Epithelial cell of proximal tubule (primary cell): ENCODE measurements around the gene MINPP1. TPM values are rescaled to one million over a fixed set of nuclear protein-coding genes. Genes with fewer than 3 reads are reported as not detected.

ENCODE experiments used
- DNase-seq: peaks from one replicate; pipeline ENCODE4 v3.0.0-alpha.2; 2011; ENCODE audit warnings: low read depth
- H3K4me3 ChIP-seq: 2 replicates; pipeline ENCODE4 v1.5.1; 2011; ENCODE audit warnings: low read depth, mild to moderate bottlenecking, low read length
- CTCF ChIP-seq: conservative IDR thresholded peaks from 2 replicates; pipeline ENCODE4 v1.5.1; 2012; ENCODE audit warnings: low read depth, mild to moderate bottlenecking, low read length
- total RNA-seq: library from RNA; depleted of rRNA; stranded (reverse); fragments of >200 nt; gene quantifications from 2 replicates; pipeline ENCODE4 v1.2.3, GENCODE V29; 2015

Gene MINPP1
- total RNA-seq, 1 donor from 2014 or later, result 29.3 TPM

GRCh38 chr10:87534173-87534858 is 29.6 kb downstream of the MINPP1 start:
- H3K4me3 ChIP-seq, result no peak overlapping the region
- DNase-seq, result no peak
- TF ChIP-seq CTCF, result no peak

DNA sequence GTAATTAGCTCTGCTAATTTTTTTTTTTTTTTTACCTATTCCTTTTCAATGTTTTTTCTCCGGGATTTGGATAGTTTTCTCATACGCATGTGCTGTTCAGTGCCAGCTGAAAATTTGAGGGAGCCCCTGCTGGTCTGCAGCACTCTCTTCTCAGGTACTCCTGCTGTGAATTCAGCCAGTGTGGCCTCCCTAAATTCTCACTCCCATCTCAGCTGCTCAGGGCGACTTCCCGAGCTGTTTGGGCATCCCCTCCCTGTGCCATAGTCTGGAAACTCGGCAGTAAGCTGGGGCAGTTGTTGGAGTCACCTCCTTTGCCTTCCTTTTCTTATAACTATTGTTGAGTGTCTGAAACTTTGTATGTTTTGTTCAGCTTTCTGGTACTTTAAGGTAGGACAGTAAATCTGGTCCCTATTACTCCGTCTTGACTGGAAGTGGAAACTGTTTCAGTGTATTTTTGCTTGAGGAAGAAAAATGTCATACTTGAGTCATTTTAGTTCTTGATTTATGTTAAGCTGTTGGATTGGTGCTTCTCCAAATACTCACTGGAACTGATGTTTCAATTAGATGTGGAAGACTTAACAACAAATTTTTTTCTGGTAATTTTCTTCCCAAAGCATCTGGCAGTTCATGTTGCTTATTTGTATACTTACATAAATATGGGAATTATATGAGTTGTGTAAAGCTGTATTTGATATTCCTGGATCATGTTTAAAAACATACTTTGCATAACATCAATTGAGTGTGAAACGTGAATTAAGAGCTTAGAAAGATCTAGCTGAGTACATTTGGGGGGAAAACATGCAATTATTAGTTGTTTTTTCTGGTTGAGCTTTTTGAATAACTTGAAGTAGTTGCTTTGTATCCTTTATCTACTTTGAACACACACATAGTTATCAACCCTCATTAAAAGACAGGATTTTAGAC is 33.7 kb downstream of the MINPP1 start:
- H3K4me3 ChIP-seq, result no peak overlapping the region
- no peak for DNase-seq
- no peak for TF ChIP-seq CTCF

GRCh38 chr10:87541114-87541513 is 36.4 kb downstream of the MINPP1 start:
- no peak for TF ChIP-seq CTCF
- no peak for DNase-seq
- no peak overlapping the region for H3K4me3 ChIP-seq

DNA sequence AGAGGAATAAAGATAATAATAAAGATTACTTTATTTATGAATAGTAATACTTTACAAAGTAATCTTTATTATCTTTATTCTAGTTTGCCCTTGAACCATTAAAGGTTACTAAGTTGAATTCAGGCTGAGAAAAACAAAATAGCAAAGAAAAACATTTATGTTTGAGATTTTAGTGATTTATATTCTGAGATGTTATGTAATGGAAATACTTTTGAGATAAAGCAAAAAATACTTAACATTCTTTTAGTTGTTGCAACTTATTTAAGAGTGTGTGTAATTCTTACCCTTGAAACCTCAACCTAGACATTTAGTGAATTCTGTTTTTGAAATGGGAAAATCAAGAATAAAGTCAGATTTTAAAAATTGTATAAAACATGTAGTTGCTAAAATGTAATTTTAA is 40.0 kb downstream of the MINPP1 start:
- no peak for TF ChIP-seq CTCF
- no peak for DNase-seq
- no peak overlapping the region for H3K4me3 ChIP-seq

DNA sequence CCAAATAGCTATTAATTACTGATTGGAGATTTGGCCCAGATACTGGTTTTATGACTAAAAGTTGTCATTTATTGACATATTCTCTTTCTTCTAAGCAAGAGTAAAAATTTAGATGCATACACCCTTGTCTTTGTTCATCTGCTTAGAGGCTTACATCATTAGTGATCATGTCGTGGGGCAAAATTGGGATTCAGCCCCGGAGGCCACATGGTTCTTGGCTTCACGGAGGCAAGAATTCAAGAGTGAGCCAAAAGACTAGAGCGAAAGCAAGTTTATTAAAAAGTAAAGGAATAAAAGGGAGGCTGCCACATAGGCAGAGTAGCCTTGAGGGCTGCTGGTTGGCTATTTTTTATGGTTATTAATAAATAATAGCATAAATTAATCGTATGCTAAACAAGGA is 41.1 kb downstream of the MINPP1 start:
- no peak for DNase-seq
- no peak for TF ChIP-seq CTCF

DNA sequence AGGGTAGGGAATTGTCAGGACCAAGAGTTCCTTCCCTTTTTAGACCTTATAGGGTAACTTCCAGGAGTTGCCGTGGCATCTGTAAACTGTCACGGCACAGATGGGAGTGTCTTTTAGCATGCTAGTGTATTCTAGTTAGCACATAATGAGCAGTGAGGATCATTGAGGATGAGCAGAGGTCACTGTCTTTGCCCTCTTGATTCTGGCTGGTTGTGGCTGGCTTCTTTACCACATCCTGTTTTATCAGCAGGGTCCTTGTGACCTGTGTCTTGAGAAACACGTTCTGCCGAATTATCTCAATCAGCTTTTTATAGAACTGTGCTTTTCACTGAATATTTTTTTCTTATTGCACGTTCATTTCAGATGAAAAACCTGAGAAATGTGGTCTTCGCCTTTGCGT is 41.5 kb downstream of the MINPP1 start:
- H3K4me3 ChIP-seq, result no peak overlapping the region
- no peak for DNase-seq
- TF ChIP-seq CTCF, result no peak

More for the DNA sequence above, 41.1 kb downstream of the MINPP1 start:
- no peak overlapping the region for H3K4me3 ChIP-seq
